HG03457 (cell line): ENCODE results near the gene ZNF90.
"Not testable (repeated sequence)": the region's sequence is repeated elsewhere in the genome, so short reads cannot be mapped to it uniquely, and the experiment has no call there.

Source experiments
- ATAC-seq: cut with Tn5 transposase; IDR thresholded peaks from one replicate; pipeline ENCODE4 v1.9.1; 2021; ENCODE audit warnings: moderate number of reproducible peaks; ENCODE audit not compliant: unreplicated experiment

Gene ZNF90

DNA sequence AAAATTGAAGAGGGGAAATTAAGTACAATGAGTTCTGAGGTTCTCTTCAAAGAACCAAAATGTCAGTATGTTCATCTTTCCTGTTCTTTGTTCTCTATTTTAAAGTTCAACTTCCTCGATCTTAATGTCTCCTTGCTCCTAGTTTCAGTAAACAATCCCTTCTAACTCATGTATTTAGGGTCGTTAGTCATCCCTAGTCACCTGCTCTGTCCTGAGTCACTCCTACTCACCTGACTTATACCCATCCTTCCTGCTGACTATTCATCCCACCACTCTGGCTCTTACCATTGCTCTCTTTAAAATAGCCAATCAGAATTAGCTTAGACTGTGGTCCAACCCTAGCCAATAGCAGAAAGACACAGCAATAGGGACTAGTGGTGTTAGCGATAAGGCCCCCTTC lies 24.3 kb downstream of the ZNF90 start:
- ATAC-seq: no peak

DNA sequence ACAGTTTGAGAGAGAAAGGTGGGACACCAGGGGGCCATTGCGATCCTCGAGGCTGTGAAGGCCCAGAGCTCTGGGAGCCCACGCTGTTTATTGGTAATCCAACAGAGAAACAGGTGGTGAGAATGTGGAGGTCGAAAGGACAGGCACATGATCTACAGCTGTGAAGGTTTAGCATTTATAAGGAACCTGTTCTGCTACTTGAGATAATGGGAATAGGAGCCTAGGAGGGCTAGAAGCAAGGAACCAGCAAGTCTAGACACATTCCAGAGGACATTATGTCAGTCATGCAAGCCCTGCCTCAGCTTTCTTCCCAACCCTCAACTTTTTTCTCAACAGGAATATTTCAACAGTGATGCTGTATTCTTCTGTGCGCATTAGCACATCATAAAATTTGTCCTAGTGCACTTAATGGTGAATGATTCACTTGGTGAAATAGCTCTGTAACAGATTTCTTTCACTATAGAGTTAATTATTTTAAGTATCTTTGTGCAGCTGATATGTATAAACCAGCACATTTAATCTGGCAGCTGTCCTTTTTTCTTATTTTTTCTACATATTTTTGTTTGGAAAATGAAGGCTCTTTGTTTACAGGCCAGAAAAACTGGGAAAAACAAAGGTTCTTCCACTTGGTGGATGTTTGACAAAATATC lies 25.4 kb downstream of the ZNF90 start:
- ATAC-seq: no peak

DNA sequence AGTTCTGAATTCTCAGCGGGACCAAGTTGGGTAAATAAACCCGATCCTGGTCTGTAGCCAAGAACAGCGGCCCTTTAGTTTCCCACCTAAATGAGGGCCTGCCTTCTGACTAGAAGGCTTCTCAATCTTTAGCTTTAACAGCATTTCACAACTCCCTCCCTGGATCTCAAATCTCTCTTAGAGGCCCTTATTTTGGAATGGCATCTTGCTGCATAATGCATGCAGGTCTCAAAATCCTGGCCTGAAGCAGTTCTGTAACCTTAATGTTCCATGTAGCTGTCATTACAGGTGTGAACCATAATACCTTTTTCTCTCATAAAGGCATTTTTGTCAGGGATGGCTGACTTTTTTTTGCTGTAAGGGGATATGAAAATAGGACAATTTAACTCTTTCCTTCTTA lies 29.5 kb downstream of the ZNF90 start:
- no peak for ATAC-seq

DNA sequence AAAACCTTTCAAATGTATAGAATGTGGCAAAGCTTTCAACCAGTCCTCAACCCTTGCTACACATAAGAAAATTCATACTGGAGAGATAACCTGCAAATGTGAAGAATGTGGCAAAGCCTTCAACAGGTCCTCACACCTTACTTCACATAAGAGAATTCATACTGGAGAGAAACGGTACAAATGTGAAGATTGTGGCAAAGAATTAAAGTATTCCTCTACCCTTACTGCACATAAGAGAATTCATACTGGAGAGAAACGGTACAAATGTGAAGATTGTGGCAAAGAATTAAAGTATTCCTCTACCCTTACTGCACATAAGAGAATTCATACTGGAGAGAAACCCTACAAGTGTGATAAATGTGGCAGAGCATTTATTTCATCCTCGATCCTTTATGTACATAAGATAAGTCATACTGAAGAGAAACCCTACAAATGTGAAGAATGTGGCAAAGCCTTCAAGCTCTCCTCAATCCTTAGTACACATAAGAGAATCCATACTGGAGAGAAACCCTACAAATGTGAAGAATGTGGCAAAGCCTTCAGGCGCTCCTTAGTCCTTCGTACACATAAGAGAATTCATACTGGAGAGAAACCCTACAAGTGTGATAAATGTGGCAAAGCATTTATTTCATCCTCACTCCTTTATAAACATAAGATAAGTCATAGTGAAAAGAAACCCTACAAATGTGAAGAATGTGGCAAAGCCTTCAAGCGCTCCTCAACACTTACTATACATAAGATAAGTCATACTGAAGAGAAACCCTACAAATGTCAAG lies 40.5 kb downstream of the ZNF90 start:
- ATAC-seq: not testable (repeated sequence)

DNA sequence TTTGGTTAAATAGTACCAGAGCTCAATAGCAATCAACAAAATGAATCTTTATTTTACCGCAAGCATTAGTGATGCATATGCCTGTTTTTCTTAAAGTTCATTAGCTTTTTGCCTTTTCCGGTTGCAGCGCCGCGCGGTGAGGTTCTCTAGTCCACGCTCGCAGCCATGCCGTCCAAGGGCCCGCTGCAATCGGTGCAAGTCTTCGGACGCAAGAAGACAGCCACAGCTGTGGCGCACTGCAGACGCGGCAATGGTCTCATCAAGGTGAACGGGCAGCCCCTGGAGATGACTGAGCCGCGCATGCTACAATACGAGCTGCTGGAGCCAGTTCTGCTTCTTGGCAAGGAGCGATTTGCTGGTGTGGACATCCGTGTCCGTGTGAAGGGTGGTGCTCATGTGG lies 47.1 kb downstream of the ZNF90 start:
- no peak for ATAC-seq

DNA sequence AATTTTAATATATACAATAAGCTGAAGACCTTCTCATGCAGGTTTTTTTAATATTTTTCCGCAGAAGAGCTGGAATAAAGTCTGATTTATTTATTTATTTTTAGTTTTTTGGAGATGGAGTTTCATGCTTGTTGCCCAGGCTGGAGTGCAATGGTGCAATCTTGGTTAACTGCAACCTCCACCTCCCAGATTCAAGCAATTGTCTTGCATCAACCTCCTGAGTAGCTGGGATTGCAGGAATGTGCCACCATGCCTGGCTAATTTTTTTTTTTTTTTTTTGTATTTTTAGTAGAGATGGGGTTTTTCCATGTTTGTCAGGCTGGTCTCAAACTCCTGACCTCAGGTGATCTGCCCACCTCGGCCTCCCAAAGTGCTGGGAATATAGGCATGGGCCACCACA lies 55.1 kb downstream of the ZNF90 start:
- not testable (repeated sequence) for ATAC-seq

DNA sequence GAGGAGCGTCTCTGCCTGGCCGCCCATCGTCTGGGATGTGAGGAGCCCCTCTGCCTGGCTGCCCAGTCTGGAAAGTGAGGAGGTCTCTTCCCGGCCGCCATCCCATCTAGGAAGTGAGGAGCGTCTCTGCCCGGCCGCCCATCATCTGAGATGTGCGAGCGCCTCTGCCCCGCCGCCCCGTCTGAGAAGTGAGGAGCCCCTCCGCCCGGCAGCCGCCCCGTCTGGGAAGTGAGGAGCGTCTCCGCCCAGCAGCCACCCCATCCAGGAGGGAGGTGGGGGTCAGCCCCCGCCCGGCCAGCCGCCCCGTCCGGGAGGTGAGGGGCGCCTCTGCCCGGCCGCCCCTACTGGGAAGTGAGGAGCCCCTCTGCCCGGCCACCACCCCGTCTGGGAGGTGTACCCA lies 59.9 kb downstream of the ZNF90 start:
- ATAC-seq: not testable (repeated sequence)

DNA sequence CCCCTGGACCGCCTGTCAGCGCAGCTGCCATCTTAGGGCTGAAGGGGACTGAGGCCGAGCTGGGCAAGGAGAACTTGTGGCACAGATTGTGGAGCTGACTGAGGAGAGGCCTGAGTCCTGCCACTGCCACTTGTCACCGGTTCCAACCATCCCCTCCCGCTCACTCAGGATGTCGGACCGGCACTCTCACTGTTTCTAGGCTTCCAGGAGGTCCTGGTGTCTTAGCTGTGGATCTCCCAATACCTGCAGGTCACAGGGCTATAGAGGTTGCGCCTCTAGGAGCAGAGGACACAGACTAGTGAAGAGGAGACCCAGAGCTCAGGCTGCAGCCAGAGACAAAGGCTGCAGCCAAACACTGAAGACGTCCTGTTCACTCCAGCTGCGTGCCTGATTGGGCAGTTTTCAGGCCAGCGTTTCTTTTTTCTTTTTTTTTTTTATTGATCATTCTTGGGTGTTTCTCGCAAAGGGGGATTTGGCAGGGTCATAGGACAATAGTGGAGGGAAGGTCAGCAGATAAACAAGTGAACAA lies 73.9 kb downstream of the ZNF90 start:
- no peak for ATAC-seq

DNA sequence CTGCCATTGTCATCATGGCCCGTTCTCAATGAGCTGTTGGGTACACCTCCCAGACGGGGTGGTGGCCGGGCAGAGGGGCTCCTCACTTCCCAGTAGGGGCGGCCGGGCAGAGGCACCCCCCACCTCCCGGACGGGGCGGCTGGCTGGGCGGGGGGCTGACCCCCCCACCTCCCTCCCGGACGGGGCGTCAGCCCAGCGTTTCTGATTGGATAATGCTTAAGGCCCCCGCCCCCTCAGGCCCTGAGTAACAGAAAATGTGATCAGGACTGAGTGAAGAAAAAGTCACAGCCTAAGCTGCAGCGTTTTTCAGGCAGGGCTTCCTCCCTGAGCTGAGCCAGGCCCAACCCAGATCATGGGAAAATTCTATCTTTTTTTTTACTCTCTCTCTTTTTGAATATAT lies 74.7 kb downstream of the ZNF90 start:
- not testable (repeated sequence) for ATAC-seq

DNA sequence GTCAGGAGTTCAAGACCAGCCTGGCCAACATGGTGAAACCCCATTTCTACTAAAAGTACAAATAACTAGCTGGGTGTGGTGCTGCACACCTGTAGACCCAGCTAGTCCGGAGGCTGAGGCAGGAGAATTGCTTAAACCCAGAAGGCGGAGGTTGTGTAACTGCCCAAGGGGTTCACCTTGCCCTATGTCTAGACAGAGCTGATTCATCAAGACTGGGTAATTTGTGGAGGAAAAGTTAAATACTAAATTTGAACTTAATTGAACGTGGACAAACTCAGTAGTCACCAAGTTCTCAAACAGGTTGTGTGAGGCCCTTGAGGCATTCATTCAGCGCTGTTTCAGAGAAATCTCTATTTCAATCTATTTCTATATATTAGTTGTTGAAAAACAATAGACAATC lies 75.5 kb downstream of the ZNF90 start:
- ATAC-seq: no peak

DNA sequence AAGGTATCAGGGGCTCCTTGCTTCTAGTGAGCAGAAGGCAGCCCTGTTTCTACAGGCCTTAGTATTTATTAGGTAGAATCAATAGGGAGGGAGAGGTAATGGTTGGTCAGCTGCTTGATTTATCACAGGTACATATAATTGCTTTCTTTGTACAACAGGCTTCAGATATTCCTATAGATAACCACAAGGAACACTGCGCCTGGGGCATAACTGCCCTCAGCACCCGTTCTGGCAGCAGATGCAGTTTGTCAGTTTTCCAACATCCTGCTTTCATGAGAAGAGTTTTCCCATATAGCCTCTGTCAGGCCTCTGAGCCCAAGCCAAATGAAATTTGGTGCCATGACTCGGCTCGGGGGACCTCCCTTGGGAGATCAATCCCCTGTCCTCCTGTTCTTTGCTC lies 76.8 kb downstream of the ZNF90 start:
- ATAC-seq: no peak

DNA sequence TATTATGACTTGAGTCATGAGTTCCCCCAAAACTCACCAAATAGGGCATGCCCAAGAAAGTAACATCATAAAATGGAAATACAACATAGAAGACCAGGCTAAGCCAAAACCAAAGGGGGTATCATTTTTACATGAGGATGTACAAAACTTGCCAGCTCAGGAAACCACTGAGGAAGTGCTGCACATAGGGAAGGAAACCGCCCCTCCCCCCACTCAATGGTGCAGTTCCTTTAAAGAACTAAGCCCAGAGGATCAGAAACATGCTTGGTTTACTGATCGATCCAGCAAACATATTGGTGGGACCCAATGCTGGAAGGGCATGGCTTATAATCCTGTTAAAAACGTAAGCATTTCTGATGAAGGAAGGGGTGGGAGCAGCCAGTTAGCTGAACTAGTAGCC lies 85.0 kb downstream of the ZNF90 start:
- ATAC-seq: no peak

DNA sequence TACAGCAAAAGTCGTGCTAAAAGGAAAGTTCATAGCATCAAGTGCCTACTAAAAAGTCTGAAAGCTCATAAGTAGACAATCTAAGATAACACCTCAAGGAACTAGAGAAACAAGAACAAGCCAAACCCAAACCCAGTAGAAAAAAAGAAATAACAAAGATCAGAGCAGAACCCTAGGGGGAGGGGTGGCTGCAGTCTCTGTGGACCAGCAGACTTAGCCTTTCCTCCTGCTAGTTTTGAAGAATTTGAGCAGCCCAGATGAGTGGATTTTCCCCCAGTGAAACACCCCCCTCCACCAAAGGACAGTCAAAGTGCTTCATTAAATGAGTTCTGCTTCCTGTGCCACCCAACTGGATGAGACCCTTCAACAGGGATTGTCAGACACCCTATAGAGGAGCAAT lies 86.7 kb downstream of the ZNF90 start:
- no peak for ATAC-seq

DNA sequence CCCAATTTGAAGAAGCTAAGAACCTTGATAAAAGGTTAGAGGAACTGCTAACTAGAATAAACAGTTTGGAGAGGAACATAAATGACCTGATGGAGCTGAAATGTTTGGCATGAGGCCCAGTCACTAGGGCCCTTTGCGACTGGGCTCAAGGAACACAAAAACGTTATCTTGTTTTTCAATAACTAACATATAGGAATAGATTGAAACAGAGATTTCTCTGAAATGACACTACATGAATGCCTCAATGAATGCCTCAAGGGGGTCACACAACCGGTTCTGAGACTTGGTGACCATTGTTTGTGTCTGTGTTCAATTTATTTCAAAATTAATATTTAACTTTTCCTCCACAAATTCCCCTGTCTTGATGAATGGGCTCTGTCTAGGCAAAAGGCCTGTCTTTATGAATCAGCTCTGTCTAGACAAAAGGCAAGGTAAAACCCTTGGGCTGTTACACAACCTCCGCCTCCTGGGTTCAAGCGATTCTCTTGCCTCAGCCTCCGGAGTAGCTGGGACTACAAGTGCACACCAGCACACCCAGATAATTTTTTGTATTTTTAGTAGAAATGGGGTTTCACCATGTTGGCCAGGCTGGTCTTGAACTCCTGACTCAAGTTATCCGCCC lies 88.3 kb downstream of the ZNF90 start:
- no peak for ATAC-seq

DNA sequence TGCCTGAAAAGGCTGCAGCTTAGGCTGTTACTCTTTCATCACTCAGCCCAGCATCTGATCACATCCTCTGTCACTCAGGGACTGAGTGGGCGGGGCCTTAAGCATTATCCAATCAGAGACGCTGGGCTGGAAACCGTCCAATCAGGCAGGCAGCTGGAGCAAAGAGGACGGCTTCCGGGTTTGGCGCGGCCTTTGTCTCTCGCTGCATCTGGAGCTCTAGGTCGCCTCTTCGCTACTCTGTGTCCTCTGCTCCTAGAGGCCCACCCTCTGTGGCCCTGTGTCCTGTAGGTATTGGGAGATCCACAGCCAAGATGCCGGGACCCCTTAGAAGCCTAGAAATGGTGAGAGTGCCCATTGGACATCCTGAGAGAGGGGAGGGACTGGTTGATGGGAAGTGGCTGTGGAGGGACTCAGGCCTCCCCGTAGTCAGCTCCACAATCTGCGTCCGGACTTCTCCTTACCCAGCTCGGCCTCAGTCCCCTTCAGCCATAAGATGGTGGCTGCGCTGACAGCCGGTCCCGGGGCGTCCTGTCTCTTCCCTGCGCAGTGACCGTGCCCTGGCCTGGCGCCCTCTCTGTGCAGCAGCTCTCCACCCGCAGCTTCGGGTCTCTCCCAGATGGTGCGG lies 89.3 kb downstream of the ZNF90 start, which contains the start of gene ZNF486:
Gene ZNF486 (plus strand): TSS at position 195 of the 625 bp plus-strand sequence. CDS start 117 bp downstream, at position 312.
- peak; percentile 90 for ATAC-seq

DNA sequence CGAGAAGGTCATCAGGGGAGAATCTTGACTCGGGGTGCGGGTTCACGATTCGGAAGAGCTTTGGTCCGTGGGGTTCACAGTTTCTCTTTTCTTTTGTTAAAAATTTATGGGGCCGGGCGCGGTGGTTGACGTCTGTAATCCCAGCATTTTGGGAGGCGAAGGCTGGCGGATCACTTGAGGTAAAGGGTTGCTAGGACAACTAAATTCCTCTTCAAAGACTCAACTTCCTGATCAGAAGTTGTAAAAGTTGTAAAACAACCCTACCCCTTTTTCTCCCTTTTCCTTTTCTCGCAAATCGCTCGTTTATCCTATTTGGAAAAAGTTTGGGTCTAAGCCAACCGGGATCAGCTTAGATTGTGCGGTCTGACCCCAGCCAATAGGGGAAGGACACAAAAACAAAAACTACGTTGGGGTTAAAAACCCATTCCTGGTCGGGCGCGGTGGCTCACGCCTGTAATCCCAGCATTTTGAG lies 89.9 kb downstream of the ZNF90 start:
- ATAC-seq: no peak
